ENCODE data around the gene MEF2A.
A peak's percentile ranks its signal among the peaks of the same experiment; 100 is the strongest.

GRCh38 chr15:99732124-99732750 is 166.5 kb downstream of the MEF2A start:
- TF ChIP-seq CTCF (IDR thresholded peaks at IDR 0.05): peak in 1 of 6 experiments; percentile 2
- TF ChIP-seq POLR2A (IDR thresholded peaks at IDR 0.05): no peak
